NCI-H1436 treated with DMSO at 0.1 percent for 48 hours (cell line): ENCODE measurements around the gene PIK3C2B.
A peak's percentile ranks its signal among the peaks of the same experiment; 100 is the strongest.
"Not testable (repeated sequence)": the region's sequence is repeated elsewhere in the genome, so short reads cannot be mapped to it uniquely, and the experiment has no call there.

ENCODE experiments used
- DNase-seq: peaks from one replicate; lab custom pipeline; 2025; lab: John Stamatoyannopoulos, UW

The PIK3C2B gene, protein sequence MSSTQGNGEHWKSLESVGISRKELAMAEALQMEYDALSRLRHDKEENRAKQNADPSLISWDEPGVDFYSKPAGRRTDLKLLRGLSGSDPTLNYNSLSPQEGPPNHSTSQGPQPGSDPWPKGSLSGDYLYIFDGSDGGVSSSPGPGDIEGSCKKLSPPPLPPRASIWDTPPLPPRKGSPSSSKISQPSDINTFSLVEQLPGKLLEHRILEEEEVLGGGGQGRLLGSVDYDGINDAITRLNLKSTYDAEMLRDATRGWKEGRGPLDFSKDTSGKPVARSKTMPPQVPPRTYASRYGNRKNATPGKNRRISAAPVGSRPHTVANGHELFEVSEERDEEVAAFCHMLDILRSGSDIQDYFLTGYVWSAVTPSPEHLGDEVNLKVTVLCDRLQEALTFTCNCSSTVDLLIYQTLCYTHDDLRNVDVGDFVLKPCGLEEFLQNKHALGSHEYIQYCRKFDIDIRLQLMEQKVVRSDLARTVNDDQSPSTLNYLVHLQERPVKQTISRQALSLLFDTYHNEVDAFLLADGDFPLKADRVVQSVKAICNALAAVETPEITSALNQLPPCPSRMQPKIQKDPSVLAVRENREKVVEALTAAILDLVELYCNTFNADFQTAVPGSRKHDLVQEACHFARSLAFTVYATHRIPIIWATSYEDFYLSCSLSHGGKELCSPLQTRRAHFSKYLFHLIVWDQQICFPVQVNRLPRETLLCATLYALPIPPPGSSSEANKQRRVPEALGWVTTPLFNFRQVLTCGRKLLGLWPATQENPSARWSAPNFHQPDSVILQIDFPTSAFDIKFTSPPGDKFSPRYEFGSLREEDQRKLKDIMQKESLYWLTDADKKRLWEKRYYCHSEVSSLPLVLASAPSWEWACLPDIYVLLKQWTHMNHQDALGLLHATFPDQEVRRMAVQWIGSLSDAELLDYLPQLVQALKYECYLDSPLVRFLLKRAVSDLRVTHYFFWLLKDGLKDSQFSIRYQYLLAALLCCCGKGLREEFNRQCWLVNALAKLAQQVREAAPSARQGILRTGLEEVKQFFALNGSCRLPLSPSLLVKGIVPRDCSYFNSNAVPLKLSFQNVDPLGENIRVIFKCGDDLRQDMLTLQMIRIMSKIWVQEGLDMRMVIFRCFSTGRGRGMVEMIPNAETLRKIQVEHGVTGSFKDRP (N-terminal part only)

DNA sequence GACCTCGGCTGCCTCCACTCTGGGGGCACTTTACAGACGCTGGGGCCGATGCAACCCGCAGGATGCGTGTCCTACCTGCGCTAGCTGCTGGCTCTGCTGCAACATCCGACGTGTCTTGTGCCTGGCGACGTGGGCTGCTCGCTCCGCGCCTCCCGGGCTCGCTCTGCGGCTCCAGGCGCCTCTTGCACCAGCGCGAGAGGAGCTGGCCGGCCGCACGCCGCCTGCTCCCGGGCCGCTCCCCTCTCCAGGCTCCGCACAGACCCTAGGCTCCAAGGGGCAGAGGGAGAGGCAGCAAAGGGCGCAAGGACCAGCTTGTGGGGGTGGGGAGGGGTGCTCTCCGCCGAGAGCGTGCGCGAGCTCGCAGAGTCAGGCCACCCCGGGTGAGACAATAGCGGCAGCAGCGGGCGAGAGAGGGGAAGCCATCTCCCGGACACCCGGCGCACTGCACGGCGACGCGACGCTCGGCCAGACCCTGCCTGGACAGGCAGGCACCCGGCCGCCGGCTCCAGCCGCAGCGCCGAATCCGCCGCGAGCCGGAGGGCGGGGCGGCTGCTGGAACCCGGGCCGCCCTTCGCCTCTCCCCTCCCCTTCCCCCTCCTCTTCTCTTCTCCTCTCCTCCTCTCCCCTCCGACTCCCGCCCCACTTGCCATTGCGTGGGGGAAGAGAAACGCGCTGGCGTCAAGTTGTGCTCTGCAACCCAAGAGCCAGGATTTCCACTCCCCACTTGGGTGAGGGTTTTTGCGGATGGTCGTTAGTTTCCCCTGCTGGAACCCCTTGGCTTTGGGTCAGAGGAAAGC is at the start of gene PIK3C2B:
TSS of gene PIK3C2B (minus strand) at position 525 of the 797 bp plus-strand sequence. CDS start 25,003 bp downstream, outside the sequence.
- DNase-seq: no peak

DNA sequence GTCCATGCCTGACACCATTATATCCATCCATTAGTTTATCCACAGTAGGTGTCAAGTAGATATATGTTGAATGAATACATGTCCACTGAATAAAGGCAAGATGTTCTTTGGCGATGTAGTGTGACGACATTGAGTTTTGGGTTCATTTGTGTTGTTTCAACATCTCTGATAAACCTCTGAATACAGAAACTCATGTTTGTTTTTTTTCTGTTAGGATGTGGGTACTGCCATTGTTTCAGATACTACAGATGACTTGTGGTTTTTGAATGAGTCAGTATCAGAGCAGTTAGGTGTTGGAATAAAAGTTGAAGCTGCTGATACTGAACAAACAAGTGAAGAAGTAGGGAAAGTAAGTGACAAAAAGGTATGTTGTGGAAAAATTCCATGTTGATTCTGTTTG is 49.7 kb upstream of the PIK3C2B start:
- no peak for DNase-seq

DNA sequence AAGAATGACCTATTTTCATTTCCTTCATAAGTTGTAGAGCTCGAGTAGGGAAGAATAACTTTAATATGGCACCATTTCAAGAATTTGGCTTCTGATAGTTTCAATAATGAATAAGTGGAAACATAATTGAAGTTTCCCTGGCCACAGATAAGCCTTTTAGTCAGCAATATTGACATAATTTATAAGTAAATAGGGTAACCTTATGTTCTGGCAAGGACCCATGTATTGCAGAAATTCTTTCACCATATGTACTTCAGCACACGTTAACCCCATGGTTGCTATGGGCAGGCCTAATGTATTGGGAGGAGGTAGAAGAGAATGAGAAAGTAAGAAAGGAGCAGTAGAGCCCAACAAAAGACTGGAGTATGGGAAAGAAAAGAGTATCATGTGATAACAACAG is 47.0 kb upstream of the PIK3C2B start:
- DNase-seq: no peak

DNA sequence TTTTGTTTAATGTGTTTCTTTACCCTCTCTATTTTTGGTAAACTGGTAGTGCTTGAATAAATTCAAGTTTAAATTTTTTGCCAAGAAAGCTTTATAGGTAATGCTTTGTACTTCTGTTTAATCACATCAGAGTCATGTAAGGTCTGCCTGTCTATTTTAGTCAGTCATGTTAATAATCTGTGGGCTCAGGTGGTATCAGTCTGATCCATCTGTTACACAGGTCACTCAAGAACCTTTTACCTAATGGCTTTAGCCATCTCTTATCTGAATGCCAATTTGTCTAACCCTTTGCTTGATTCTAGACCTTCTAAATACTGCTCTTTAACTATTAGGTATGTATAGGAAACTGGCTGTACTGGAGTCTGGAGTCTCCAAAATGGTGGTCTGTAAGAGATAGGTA is 38.2 kb upstream of the PIK3C2B start:
- no peak for DNase-seq

DNA sequence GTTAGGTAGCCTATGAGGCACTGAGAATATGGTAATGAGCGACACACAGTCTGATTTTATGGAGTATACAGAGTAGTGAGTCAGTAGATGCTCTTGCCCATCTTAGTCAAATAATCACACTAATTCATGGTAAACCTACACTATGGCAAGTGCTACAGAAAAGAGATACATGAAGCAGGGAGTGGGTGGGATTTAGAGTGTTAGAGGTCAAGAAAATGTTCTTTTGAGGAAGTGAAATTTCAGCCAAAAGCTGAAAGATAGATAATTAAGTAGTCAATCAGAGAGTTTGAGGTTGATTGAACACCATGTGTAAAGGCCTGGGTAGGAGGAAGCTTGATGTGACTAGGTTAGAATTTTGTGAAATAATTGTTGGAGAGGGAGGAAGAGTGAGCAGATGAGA is 36.3 kb upstream of the PIK3C2B start:
- no peak for DNase-seq

DNA sequence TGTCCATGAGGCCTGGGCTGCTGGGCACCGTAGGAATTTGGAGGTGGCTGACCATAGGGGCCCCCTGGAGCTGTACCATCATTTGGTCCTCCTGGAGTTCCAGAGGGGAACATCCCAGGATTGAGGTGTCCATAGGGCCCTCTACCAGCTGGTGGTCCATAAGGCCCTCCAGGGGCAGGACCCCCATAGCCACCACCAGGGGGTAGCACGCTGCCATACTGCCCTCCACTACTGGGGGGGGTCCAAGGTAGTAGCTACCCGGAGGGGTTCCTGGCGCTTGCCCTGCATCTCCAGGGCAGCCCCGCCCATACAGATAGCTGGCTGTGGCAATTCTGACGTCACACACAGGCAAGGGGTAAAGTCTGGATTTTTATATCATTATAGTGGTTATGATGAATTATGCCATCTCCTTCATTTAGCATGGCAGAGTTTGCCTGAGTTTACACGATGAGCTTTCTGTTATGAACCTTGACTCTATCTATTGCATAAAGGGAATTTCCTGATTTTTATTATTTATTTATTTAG is 34.8 kb upstream of the PIK3C2B start:
- no peak for DNase-seq

DNA sequence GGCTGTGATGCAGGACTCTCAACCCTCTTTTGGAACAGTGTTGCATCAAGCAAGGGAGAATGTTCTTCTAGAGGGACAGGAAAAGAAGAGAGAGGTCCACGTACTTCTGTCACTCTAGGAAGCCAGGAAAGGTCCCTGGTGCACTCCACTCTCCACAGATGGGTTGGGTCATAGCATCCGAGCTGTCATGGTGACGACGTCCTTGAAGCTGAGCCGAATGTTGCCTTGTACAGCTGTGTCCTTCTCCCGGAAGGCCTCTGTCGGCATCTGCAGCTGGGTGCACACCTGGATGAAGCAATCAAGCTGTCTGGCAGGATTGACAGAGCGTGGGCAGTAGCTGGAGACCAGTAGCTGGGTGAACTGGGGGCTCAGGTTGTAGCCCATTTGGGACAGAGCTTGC is 34.1 kb upstream of the PIK3C2B start:
- DNase-seq: no peak

DNA sequence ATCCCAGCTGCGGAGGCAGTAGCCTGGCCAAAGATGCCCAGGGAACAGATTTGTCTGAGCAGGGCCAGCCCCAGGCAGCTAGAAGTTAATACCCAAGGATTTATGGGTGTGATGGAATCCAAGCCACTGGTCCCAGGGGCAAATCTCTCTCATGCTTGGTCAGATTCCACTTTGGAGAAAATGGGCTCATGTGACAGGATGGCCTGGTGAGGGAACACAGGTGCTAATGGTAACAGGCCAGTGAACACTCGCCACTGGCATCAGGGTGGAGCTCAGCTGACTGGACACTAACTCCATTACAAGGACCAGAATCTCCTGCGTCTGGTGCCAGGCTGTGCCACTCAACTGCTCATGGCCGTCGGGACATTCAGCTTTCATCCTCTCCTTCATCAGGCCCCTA is 33.6 kb upstream of the PIK3C2B start:
- DNase-seq: no peak

DNA sequence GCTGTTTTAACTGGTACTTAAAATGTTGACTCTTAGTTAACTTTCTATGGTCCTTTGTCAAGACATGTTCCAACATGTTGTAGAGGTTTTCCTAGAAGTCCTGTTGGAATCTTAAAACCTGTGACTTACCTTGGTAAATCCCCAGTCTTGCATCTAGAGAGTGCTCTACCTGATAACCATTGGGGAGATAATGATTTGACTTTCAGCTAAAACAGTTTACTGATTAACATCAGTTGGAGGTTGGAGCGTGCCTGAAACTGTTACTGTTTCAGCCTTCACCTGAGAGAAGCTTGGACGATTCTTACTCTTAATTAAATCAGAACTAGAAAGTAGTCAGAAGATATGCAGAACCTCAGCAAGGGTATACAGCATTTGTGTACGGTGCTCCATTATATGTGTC is 30.4 kb upstream of the PIK3C2B start:
- DNase-seq: no peak

DNA sequence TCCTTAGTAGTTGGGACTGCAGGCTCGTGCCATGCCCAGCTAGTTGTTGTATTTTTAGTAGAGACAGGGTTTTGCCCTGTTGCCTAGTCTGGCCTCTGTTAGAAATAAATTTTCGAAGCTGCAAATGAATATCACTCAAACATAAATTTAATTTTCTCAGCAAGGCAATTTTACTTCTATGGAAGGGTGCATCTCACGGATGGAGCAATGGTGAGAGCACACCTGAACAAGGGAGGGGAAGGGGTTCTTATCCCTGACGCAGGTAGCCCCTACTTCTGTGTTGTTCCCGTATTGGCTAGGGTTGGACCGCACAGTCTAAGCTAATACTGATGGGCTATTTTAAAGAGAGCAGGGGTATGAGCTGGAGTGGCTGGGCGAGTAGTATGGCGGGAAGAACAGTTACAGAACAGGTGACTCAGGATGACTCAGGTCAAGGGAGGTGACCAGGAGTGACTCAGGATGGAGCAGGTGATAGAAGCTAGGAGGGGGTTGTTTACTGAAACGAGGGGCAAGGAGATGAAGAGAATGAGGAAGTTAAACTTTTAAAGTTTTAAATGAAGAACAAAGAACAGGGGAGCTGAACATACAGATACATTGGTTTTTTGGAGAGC is 29.1 kb upstream of the PIK3C2B start:
- DNase-seq: no peak

DNA sequence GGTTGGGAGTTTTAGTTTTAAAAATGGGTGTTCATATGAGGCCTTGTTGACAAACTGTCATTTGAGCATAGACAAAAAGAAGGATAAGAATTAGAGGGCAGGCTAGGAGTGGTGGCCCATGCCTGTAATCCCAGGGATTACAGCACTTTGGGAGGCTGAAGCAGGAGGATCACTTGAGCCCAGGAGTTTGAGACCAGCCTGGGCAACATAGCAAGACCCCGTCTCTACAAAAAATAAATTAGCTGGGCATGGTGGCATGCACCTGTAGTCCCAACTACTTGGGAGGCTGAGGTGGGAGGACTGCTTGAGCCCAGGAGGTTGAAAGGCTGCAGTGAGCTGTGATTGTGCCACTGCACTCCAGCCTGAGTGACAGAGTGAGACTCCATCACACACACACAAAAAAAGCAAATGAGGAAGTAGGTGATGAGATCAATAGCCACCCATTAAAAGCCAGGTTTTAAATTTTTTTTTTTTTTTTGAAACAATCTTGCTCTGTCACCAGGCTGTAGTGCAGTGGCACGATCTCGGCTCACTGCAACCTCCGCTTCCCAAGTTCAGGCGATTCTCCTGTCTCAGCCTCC is 27.4 kb upstream of the PIK3C2B start:
- not testable (repeated sequence) for DNase-seq

DNA sequence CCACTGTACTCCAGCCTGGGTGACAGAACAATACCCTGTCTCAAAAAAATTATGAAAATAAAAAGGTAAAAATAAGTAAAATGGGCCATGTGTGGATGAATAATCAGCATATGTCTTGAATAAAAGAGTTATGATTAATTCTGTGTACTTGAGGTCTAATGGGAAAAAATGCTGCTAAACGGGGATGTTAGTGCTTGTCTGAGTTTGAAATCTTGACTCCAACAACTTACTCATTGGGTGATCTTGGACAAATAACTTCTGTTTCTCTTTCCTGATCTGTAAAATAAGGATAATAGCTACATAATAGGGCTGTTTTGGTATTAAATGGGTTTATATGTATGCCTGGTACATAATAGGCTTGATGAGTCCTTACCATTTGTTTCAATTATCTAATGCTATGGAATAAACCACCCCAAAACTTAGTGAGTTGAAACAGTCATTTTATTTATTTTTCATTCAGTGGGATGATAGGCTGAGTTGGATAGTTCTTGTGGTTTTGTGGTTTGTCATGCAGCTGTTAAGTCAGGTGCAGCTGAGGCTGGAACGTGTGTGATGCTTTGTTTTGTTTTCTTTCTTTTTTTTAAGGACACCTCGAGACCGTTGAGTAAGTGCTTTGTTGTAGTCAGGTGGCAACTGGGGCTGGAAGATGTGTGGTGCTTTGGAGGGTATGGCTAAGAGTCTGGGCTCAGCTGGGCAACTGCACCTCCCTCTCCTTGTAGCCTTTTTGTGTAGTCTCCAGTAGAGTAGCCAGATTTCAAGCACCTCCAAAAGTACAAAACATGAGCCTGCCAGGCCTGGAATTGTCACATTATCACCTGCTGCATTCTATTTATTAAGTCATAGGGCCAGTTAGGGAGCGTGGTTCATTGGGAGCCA is 26.5 kb upstream of the PIK3C2B start:
- DNase-seq: no peak

DNA sequence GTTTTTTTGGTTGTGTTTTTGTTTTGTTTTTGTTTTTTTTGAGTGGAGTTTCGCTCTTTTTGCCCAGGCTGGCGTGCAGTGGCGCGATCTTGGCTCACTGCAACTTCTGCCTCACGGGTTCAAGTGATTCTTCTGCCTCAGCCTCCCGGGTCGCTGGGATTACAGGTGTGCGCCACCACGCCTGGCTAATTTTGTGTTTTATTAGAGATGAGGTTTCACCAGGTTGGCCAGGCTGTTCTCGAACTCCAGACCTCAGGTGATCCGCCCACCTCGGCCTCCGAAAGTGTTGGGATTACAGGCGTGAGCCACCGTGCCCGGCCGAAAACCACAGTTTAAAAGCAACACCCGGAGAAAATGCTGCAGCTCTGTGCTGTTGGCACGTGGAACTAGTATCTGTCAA is 22.8 kb upstream of the PIK3C2B start:
- DNase-seq: not testable (repeated sequence)

DNA sequence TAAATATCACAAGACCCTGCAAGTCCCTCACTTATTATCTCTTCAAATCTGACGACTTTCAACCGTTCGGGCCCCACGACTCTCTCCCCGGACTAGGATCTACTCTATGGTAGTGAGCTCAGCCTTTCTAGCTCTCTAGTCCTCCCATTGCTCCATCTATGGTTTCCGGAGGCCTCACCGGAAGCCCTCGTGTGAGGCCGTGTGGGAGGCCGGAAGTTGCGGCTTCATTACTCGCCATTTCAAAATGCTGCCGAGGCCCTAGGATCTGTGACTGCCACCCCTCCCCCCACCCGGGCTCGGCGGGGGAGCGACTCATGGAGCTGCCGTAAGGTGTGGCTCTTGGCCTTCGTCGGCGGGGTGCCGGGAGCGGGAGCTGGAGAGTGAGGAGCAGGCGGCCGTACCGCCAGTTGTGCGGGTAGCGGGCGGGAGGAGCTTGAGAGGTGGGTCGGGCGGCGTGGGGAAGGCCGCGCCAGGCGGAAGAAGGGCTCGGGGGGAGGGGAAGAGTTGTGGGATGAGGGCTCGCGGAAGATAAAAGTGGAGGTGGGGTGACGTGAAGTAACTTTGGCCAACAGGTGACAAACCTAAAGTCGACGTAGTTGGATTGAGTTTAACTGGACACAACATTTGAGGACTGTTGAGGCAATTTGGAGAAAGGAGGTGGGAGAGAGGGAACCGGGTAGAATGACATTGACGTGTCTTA is 21.7 kb upstream of the PIK3C2B start, which contains the start of gene MDM4:
TSS of gene MDM4 (plus strand) at position 227 of the 700 bp plus-strand sequence. CDS start 9,113 bp downstream, outside the sequence.
- peak; percentile 94 for DNase-seq

DNA sequence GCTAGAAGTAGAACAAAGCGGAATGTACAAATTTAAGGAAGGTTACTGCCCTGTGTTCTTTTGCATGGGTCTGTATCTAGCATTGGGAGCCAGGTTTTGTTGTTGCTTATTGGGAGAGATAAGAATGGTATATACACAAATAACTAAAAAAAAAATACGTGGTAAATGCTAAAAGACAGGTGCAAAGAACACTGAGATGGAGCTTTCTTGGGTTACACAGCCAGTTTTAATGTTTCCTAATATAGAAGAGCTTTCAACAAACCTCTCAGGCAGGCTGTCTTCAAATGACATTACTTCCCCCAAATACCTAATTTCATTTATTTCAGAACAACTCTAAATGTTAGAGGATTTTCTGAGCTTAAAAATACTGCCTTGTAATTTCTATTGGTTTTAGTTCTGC is 20.2 kb upstream of the PIK3C2B start:
- DNase-seq: no peak

DNA sequence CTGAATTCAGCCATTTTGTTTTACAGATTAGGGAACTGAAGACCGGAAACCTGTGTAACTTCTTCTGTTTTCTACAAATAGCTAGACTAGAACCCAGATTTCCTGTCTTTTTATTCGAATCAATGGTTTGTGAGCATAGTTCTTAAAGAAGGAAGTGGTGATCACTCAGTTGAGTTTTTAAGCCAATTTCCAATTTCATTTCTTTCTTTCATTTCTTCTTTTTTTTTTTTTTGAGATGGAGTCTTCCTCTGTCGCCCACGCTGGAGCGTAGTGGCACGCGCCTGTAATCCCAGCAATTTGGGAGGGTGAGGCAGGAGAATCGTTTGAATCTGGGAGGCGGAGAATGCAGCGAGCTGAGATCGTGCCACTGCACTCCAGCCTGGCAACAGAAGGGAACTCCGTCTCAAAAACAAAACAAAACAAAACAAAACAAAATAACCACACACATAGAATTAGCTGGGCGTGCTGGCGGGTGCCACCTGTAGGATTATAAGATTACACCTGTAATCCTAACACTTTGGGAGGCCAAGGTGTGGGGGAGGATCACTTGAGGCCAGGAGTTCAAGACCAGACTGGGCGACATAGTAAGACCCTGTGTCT is 18.6 kb upstream of the PIK3C2B start:
- no peak for DNase-seq

DNA sequence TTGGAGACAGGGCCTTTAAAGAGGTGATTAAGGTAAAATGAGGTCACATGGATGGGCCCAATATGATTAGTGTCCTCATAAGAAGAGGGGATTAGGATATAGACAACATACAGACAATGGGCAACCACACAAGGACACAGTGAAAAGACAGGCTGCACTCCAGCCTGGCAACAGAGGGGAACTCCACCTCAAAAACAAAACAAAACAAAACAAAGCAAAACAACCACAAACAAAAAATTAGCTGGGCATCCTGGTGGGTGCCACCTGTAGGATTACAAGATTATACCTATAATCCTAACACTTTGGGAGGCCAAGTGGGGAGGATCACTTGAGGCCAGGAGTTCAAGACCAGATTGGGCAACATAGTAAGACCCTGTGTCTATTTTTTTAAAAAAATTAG is 16.8 kb upstream of the PIK3C2B start:
- no peak for DNase-seq

DNA sequence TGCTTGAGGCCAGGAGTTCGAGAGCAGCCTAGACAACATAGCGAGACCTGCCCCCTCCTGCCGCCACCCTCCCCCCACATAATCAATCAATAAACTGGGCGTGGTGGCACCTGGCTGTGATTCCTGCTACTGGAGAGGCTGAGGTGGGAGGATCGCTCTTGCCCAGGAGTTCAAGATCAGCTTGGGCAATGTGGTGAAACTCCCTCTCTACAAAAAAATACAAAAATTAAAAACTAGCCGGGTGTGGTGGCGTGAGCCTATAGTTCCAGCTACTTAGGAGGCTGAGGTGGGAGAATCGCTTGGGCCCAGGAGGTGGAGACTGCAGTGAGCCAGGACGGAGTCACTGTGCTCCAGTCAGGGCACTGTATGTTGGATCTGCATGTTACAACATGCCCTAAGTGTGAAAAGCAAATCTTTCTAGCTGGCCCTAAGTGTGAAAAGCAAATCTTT is 14.6 kb upstream of the PIK3C2B start:
- no peak for DNase-seq
